Measurements from ENCODE around the gene MAGEA3. TPM values are rescaled to one million over a fixed set of nuclear protein-coding genes. Genes with fewer than 3 reads are reported as not detected.
"Not testable (repeated sequence)": the region's sequence is repeated elsewhere in the genome, so short reads cannot be mapped to it uniquely, and the experiment has no call there.

The MAGEA3 gene
- total RNA-seq, 1 experiment from 2014 or later, result not detected

DNA sequence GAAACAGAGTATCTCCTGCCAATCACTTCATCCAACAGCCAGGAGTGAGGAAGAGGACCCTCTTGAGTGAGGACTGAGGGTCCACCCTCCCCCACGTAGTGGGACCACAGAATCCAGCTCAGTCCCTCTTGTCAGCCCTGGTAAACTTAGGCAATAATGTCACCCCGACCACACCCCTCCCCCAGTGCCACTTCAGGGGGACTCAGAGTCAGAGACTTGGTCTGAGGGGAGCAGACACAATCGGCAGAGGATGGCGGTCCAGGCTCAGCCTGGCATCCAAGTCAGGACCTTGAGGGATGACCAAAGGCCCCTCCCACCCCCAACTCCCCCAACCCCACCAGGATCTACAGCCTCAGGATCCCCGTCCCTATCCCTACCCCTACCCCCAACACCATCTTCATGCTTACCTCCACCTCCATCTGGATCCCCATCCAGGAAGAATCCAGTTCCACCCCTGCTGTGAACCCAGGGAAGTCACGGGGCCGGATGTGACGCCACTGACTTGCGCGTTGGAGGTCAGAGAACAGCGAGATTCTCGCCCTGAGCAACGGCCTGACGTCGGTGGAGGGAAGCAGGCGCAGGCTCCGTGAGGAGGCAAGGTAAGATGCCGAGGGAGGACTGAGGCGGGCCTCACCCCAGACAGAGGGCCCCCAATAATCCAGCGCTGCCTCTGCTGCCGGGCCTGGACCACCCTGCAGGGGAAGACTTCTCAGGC lies 34.8 kb downstream of the MAGEA3 start, which contains the start of the genes CSAG1 and MAGEA12:
Gene CSAG1, minus strand, starts transcription at position 461 of the 715 bp plus-strand sequence. CDS start 1,261 bp downstream, outside the sequence.
Gene MAGEA12, plus strand, starts transcription at position 497 of the 715 bp plus-strand sequence. CDS start 2,405 bp downstream, outside the sequence.
- H3K18ac ChIP-seq (ENCODE audit: insufficient read length, low read depth, low read length), result no peak within 1 kb of the TSS
- no peaks in the 10 kb centered on the region for H3K79me2 ChIP-seq (ENCODE audit: insufficient read depth, low read length)
- no peak within 1 kb of the TSS for H3K14ac ChIP-seq (ENCODE audit: insufficient read depth, low read length)
- no peak within 1 kb of the TSS for H3K4me3 Mint-ChIP-seq
- H3K27me3 Mint-ChIP-seq (ENCODE audit: low read depth), result peaks cover 7% of the 10 kb centered on the region
- no peak within 1 kb of the TSS; a peak in 1 of 7 replicates for H3K27ac Mint-ChIP-seq
- no peak within 1 kb of the TSS for H2BK12ac ChIP-seq (ENCODE audit: insufficient read length, low read depth, low read length)
- no peak within 1 kb of the TSS for H2AFZ ChIP-seq (ENCODE audit: low read length)
- H2BK15ac ChIP-seq (ENCODE audit: low read depth, low read length), result no peak within 1 kb of the TSS
- no peaks in the 10 kb centered on the region for H3K27me3 ChIP-seq (ENCODE audit: insufficient read depth, low read length)
- H4K91ac ChIP-seq (ENCODE audit: insufficient read length, low read depth, low read length), result no peak within 1 kb of the TSS
- H2AK5ac ChIP-seq (ENCODE audit: insufficient read length, low read length), result no peak within 1 kb of the TSS
- H3K23ac ChIP-seq (ENCODE audit: insufficient read length, low read depth, low read length), result no peak within 1 kb of the TSS
- no peak within 1 kb of the TSS for H2BK120ac ChIP-seq (ENCODE audit: low read depth, low read length, poor library complexity, severe bottlenecking)
- H3K4me2 ChIP-seq (ENCODE audit: insufficient read depth, insufficient read length, low read length), result no peak within 1 kb of the TSS
- H3K56ac ChIP-seq (ENCODE audit: insufficient read length, low read depth, low read length), result no peak within 1 kb of the TSS
- H3K9me3 ChIP-seq (ENCODE audit: control insufficient read depth, low read depth, low read length), result peaks cover 4% of the 10 kb centered on the region
- no peaks in the 10 kb centered on the region for H3K4me1 Mint-ChIP-seq
- H3K36me3 Mint-ChIP-seq (ENCODE audit: insufficient read depth in 1 of 3, low read depth in 3 of 3), result peaks cover 0 to 2% (median 0%) of the 10 kb centered on the region in 3 experiments; a peak in 2 of 7 replicates
- peaks cover 56 to 74% of the 10 kb centered on the region in 2 experiments for H3K9me3 Mint-ChIP-seq
- H3K4me1 ChIP-seq (ENCODE audit: insufficient read depth, low read length), result no peaks in the 10 kb centered on the region
- H3K9ac ChIP-seq (ENCODE audit: extremely low read depth, insufficient read length, low read length), result no peak within 1 kb of the TSS
- H3K4ac ChIP-seq (ENCODE audit: low read depth, low read length), result no peak within 1 kb of the TSS
- H2BK20ac ChIP-seq (ENCODE audit: low read depth, low read length, poor library complexity, severe bottlenecking), result no peak within 1 kb of the TSS
- H4K5ac ChIP-seq (ENCODE audit: insufficient read length, low read depth, low read length), result no peak within 1 kb of the TSS
- H3K79me1 ChIP-seq (ENCODE audit: insufficient read depth, low read depth, low read length, poor library complexity, severe bottlenecking), result no peaks in the 10 kb centered on the region
- DNase-seq, result no peak
- H3K27ac ChIP-seq (ENCODE audit: insufficient read length, low read depth, low read length), result no peak within 1 kb of the TSS
- H4K8ac ChIP-seq (replicated peaks; ENCODE audit: insufficient read length, low read depth, low read length), result no peak within 1 kb of the TSS
- no peaks in the 10 kb centered on the region for H4K20me1 ChIP-seq (ENCODE audit: control insufficient read depth, insufficient read depth, insufficient read length)
- H3K23me2 ChIP-seq (ENCODE audit: insufficient read length, low read depth, low read length, poor library complexity, severe bottlenecking), result no peaks in the 10 kb centered on the region
- no peak for TF ChIP-seq CTCF (conservative IDR thresholded peaks at IDR 0.05)
- H3T11ph ChIP-seq (ENCODE audit: low read length), result no peak within 1 kb of the TSS
- no CpG with 5 or more reads among the region's 21 CpGs for WGBS (ENCODE audit: extremely low coverage, insufficient read length, low lambda C conversion rate)
- H2BK5ac ChIP-seq (ENCODE audit: insufficient read length, low read length), result no peak within 1 kb of the TSS

- not testable (repeated sequence) for H3K27me3 Mint-ChIP-seq (ENCODE audit: low read depth); H3K4me1 ChIP-seq (ENCODE audit: insufficient read depth, low read length); H3K23me2 ChIP-seq (ENCODE audit: insufficient read length, low read depth, low read length, poor library complexity, severe bottlenecking); H2BK5ac ChIP-seq (ENCODE audit: insufficient read length, low read length); H3K27ac ChIP-seq (ENCODE audit: insufficient read length, low read depth, low read length); H3K9ac ChIP-seq (ENCODE audit: extremely low read depth, insufficient read length, low read length); H2BK120ac ChIP-seq (ENCODE audit: low read depth, low read length, poor library complexity, severe bottlenecking); H3K27ac Mint-ChIP-seq; DNase-seq; H3K56ac ChIP-seq (ENCODE audit: insufficient read length, low read depth, low read length); H4K8ac ChIP-seq (replicated peaks; ENCODE audit: insufficient read length, low read depth, low read length); H2AK5ac ChIP-seq (ENCODE audit: insufficient read length, low read length); H3K4me3 Mint-ChIP-seq; H3K36me3 Mint-ChIP-seq (ENCODE audit: insufficient read depth in 1 of 3, low read depth in 3 of 3); H2BK12ac ChIP-seq (ENCODE audit: insufficient read length, low read depth, low read length); H3K27me3 ChIP-seq (ENCODE audit: insufficient read depth, low read length); H2BK15ac ChIP-seq (ENCODE audit: low read depth, low read length); H3K4me2 ChIP-seq (ENCODE audit: insufficient read depth, insufficient read length, low read length); H3K79me2 ChIP-seq (ENCODE audit: insufficient read depth, low read length); H4K20me1 ChIP-seq (ENCODE audit: control insufficient read depth, insufficient read depth, insufficient read length); H3K14ac ChIP-seq (ENCODE audit: insufficient read depth, low read length); H2BK20ac ChIP-seq (ENCODE audit: low read depth, low read length, poor library complexity, severe bottlenecking); H3K23ac ChIP-seq (ENCODE audit: insufficient read length, low read depth, low read length); H3T11ph ChIP-seq (ENCODE audit: low read length); H3K4ac ChIP-seq (ENCODE audit: low read depth, low read length); H3K4me1 Mint-ChIP-seq; H3K79me1 ChIP-seq (ENCODE audit: insufficient read depth, low read depth, low read length, poor library complexity, severe bottlenecking); H4K91ac ChIP-seq (ENCODE audit: insufficient read length, low read depth, low read length); H4K5ac ChIP-seq (ENCODE audit: insufficient read length, low read depth, low read length); H3K18ac ChIP-seq (ENCODE audit: insufficient read length, low read depth, low read length); H2AFZ ChIP-seq (ENCODE audit: low read length); H3K9me3 ChIP-seq (ENCODE audit: control insufficient read depth, low read depth, low read length)
- no CpG with 5 or more reads among the region's 22 CpGs for WGBS (ENCODE audit: extremely low coverage, insufficient read length, low lambda C conversion rate)
- peaks cover 57 to 76% of the 10 kb centered on the region in 2 experiments for H3K9me3 Mint-ChIP-seq
Measured at GRCh38 chrX:152734143-152734858, 35.7 kb downstream of the MAGEA3 start.
